Measurements from ENCODE around the gene SYNPO2. TPM values are rescaled to one million over a fixed set of nuclear protein-coding genes. Genes with fewer than 3 reads are reported as not detected.
"Not testable (repeated sequence)": the region's sequence is repeated elsewhere in the genome, so short reads cannot be mapped to it uniquely, and the experiment has no call there.

Gene SYNPO2
- total RNA-seq, 1 experiment from 2014 or later, result 0.28 TPM

DNA sequence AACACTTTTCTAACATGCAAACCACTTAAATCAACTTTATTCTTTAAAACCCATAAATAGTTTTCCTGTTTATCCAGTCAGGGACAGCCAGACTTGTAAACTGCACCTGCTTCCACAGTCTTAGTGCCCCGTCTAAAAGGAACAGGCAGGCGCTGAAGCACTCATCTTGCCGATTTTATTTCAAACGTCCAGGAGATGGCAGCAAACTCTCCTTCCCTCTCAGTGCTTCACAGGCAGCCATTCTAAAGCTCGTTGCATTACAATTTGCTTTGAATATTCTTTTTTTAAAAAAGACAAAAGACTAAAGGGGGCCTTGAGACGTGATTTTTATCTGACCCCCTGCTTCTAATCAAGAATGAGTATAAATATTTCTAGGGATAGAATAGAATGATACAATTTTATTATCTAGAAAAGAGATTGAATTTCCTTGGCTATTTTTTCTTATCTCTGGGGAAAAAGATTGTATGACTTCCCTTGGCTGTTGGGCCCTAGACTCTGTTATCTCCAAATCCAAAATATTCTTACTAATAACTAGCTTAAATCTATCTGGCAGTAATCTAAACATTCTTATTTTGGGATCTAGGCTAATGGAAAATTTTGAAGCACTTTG is 153.4 kb downstream of the SYNPO2 start:
- in situ Hi-C loops (cut with HindIII; ENCODE audit: low pct_unique_long_range_greater_than_20kb, low sequenced_read_pairs), result no loop called here
- no peaks in the 10 kb centered on the region for H3K9me3 ChIP-seq (ENCODE audit: control insufficient read depth, insufficient read depth, low read depth, low read length)
- peak; percentile 39 for DNase-seq (ENCODE audit: low read depth, low spot score)
- H3K4me3 ChIP-seq (ENCODE audit: low read depth in 2 of 2, low read length in 2 of 2), result no peak overlapping the region
- ATAC-seq, result peak; percentile 88
- intact Hi-C loops (cut with micrococcal nuclease; ENCODE audit: unreplicated experiment), result loop anchor here (1.0 to 5.0 kb wide), 2 partner anchors 60 to 243 kb away; no protein-coding TSS in a partner anchor
- no peak overlapping the region for H3K27ac ChIP-seq (ENCODE audit: low read length)
- no peaks in the 10 kb centered on the region for H3K27me3 ChIP-seq (ENCODE audit: control insufficient read depth, insufficient read depth, low read length)
- no peaks in the 10 kb centered on the region for H3K36me3 ChIP-seq (ENCODE audit: control insufficient read depth, insufficient read depth, low read length)
- ChIA-PET POLR2A (no interaction called here), CTCF (interaction anchor here (0.6 kb wide), 1 partner anchor 103 kb away, joined by 7 read pairs; no protein-coding TSS in a partner anchor)
- TF ChIP-seq, protein P1, sequence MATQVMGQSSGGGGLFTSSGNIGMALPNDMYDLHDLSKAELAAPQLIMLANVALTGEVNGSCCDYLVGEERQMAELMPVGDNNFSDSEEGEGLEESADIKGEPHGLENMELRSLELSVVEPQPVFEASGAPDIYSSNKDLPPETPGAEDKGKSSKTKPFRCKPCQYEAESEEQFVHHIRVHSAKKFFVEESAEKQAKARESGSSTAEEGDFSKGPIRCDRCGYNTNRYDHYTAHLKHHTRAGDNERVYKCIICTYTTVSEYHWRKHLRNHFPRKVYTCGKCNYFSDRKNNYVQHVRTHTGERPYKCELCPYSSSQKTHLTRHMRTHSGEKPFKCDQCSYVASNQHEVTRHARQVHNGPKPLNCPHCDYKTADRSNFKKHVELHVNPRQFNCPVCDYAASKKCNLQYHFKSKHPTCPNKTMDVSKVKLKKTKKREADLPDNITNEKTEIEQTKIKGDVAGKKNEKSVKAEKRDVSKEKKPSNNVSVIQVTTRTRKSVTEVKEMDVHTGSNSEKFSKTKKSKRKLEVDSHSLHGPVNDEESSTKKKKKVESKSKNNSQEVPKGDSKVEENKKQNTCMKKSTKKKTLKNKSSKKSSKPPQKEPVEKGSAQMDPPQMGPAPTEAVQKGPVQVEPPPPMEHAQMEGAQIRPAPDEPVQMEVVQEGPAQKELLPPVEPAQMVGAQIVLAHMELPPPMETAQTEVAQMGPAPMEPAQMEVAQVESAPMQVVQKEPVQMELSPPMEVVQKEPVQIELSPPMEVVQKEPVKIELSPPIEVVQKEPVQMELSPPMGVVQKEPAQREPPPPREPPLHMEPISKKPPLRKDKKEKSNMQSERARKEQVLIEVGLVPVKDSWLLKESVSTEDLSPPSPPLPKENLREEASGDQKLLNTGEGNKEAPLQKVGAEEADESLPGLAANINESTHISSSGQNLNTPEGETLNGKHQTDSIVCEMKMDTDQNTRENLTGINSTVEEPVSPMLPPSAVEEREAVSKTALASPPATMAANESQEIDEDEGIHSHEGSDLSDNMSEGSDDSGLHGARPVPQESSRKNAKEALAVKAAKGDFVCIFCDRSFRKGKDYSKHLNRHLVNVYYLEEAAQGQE (IDR thresholded peaks at IDR 0.05; ENCODE audit: insufficient read depth in 1 of 2, low read depth in 2 of 2, low read length in 1 of 2), result no peak
- TF ChIP-seq TCF7L2 (IDR thresholded peaks at IDR 0.05; ENCODE audit: low read depth, low read length), result no peak
- TF ChIP-seq POLR2AphosphoS5 (IDR thresholded peaks at IDR 0.05; ENCODE audit: low read depth, low read length), result no peak
- TF ChIP-seq SIN3A (IDR thresholded peaks at IDR 0.05; ENCODE audit: borderline replicate concordance, insufficient read depth, low read depth, low read length), result no peak
- TF ChIP-seq, protein P2, sequence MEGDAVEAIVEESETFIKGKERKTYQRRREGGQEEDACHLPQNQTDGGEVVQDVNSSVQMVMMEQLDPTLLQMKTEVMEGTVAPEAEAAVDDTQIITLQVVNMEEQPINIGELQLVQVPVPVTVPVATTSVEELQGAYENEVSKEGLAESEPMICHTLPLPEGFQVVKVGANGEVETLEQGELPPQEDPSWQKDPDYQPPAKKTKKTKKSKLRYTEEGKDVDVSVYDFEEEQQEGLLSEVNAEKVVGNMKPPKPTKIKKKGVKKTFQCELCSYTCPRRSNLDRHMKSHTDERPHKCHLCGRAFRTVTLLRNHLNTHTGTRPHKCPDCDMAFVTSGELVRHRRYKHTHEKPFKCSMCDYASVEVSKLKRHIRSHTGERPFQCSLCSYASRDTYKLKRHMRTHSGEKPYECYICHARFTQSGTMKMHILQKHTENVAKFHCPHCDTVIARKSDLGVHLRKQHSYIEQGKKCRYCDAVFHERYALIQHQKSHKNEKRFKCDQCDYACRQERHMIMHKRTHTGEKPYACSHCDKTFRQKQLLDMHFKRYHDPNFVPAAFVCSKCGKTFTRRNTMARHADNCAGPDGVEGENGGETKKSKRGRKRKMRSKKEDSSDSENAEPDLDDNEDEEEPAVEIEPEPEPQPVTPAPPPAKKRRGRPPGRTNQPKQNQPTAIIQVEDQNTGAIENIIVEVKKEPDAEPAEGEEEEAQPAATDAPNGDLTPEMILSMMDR (IDR thresholded peaks at IDR 0.05), result peak; percentile 76
- no TSS peak for BruUV-seq (replicated peaks)
- no peaks in the 10 kb centered on the region for H3K4me1 ChIP-seq (ENCODE audit: control insufficient read depth, insufficient read depth, low read length)

GRCh38 chr4:119046263-119046662 is 157.6 kb downstream of the SYNPO2 start:
- no TSS peak for BruUV-seq (replicated peaks)
- Histone ChIP-seq H3K4me1 (ENCODE audit: control insufficient read depth, insufficient read depth, low read length) (no peaks in the 10 kb centered on the region), H3K36me3 (ENCODE audit: control insufficient read depth, insufficient read depth, low read length) (no peaks in the 10 kb centered on the region), H3K4me3 (ENCODE audit: low read depth in 2 of 2, low read length in 2 of 2) (no peak overlapping the region), H3K9me3 (ENCODE audit: control insufficient read depth, insufficient read depth, low read depth, low read length) (no peaks in the 10 kb centered on the region), H3K27me3 (ENCODE audit: control insufficient read depth, insufficient read depth, low read length) (no peaks in the 10 kb centered on the region), H3K27ac (ENCODE audit: low read length) (no peak overlapping the region)
- no peak for DNase-seq (ENCODE audit: low read depth, low spot score)
- CTCF ChIA-PET, result no interaction called here
- POLR2A ChIA-PET, result no interaction called here
- TF ChIP-seq, protein P1 (IDR thresholded peaks at IDR 0.05; ENCODE audit: insufficient read depth in 1 of 2, low read depth in 2 of 2, low read length in 1 of 2), result no peak
- TF ChIP-seq SIN3A (IDR thresholded peaks at IDR 0.05; ENCODE audit: borderline replicate concordance, insufficient read depth, low read depth, low read length), result no peak
- TF ChIP-seq, protein P2 (IDR thresholded peaks at IDR 0.05), result no peak
- TF ChIP-seq TCF7L2 (IDR thresholded peaks at IDR 0.05; ENCODE audit: low read depth, low read length), result no peak
- TF ChIP-seq POLR2AphosphoS5 (IDR thresholded peaks at IDR 0.05; ENCODE audit: low read depth, low read length), result no peak
- no peak for ATAC-seq
- in situ Hi-C loops (cut with HindIII; ENCODE audit: low pct_unique_long_range_greater_than_20kb, low sequenced_read_pairs) (no loop called here), intact Hi-C loops (cut with micrococcal nuclease; ENCODE audit: unreplicated experiment) (no loop called here)

- in situ Hi-C loops (cut with HindIII; ENCODE audit: low pct_unique_long_range_greater_than_20kb, low sequenced_read_pairs); H3K4me1 ChIP-seq (ENCODE audit: control insufficient read depth, insufficient read depth, low read length); DNase-seq (ENCODE audit: low read depth, low spot score); H3K9me3 ChIP-seq (ENCODE audit: control insufficient read depth, insufficient read depth, low read depth, low read length); ATAC-seq; intact Hi-C loops (cut with micrococcal nuclease; ENCODE audit: unreplicated experiment); H3K4me3 ChIP-seq (ENCODE audit: low read depth in 2 of 2, low read length in 2 of 2); POLR2A ChIA-PET; BruUV-seq (replicated peaks); CTCF ChIA-PET; H3K27ac ChIP-seq (ENCODE audit: low read length); H3K27me3 ChIP-seq (ENCODE audit: control insufficient read depth, insufficient read depth, low read length); H3K36me3 ChIP-seq (ENCODE audit: control insufficient read depth, insufficient read depth, low read length): not testable (repeated sequence)
These were observed 158.4 kb downstream of the SYNPO2 start for GRCh38 chr4:119047059-119047458.
